ENCODE data around the gene OR1L8. TPM values are rescaled to one million over a fixed set of nuclear protein-coding genes. Genes with fewer than 3 reads are reported as not detected.
"Not testable (repeated sequence)": the region's sequence is repeated elsewhere in the genome, so short reads cannot be mapped to it uniquely, and the experiment has no call there.

The OR1L8 gene, protein sequence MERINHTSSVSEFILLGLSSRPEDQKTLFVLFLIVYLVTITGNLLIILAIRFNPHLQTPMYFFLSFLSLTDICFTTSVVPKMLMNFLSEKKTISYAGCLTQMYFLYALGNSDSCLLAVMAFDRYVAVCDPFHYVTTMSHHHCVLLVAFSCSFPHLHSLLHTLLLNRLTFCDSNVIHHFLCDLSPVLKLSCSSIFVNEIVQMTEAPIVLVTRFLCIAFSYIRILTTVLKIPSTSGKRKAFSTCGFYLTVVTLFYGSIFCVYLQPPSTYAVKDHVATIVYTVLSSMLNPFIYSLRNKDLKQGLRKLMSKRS
- 0.13 TPM for polyA plus RNA-seq
- long read RNA-seq, donor 1, result 0 reads
- long read RNA-seq, donor 2, result 0 reads
- long read RNA-seq, donor 3, result 0 reads
- long read RNA-seq, donor 4, result 0 reads
- long read RNA-seq, donor 5, result 0 reads
- long read RNA-seq, donor 6, result 0 reads
- long read RNA-seq, donor 7, result 0 reads
- long read RNA-seq, donor 8, result 0 reads
- long read RNA-seq, donor 9, result 0 reads
- long read RNA-seq, donor 10, result 0 reads
- long read RNA-seq, donor 11, result 0 reads

GRCh38 chr9:122583284-122583683 is at the start of gene OR1L8:
Gene OR1L8, minus strand, starts transcription at chr9:122583384. Its CDS starts 14,907 bp downstream, at chr9:122568477.
- 80% methylated on average over 1 of the region's 8 CpGs for WGBS (ENCODE audit: insufficient coverage, low lambda C conversion rate)
- not testable (repeated sequence) for H3K27ac ChIP-seq (ENCODE audit: low read length)

DNA sequence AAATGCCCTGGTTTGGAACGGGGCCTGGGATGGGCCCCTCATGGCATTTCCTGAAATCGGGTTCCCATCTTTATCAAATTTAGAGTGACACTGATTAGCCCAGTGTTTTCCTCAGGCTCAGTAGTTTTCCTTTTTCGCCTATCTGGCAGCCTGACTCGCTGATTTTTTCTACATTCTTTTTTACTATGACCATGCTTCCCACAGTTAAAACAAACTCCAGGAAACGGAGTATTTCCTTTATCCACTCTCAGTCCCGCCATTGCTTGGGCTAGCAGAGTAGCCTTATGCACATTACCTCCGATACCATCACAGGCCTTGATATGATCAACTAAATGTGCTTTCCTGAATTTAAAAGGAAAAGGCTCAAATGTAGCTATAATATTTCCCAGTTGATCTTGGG is 36.8 kb upstream of the OR1L8 start:
- no peak for DNase-seq
- H3K27ac ChIP-seq (ENCODE audit: low read length), result no peak overlapping the region
- no peaks in the 10 kb centered on the region for H3K36me3 ChIP-seq (ENCODE audit: control insufficient read depth, insufficient read depth, low read length)
- no peaks in the 10 kb centered on the region for H3K4me1 ChIP-seq (ENCODE audit: control insufficient read depth, insufficient read depth, low read length)
- no peaks in the 10 kb centered on the region for H3K27me3 ChIP-seq (ENCODE audit: control insufficient read depth, insufficient read depth, low read length)
- WGBS (ENCODE audit: insufficient coverage, low lambda C conversion rate), result 88% methylated on average over 2 of the region's 7 CpGs
- no peak overlapping the region for H3K4me3 ChIP-seq (ENCODE audit: low read length)
- no peaks in the 10 kb centered on the region for H3K9me3 ChIP-seq (ENCODE audit: control insufficient read depth, low read depth, low read length)

More at GRCh38 chr9:122583284-122583683, at the start of gene OR1L8:
- DNase-seq; H3K9me3 ChIP-seq (ENCODE audit: control insufficient read depth, low read depth, low read length); H3K27me3 ChIP-seq (ENCODE audit: control insufficient read depth, insufficient read depth, low read length); H3K4me3 ChIP-seq (ENCODE audit: low read length); H3K36me3 ChIP-seq (ENCODE audit: control insufficient read depth, insufficient read depth, low read length); H3K4me1 ChIP-seq (ENCODE audit: control insufficient read depth, insufficient read depth, low read length): not testable (repeated sequence)

DNA sequence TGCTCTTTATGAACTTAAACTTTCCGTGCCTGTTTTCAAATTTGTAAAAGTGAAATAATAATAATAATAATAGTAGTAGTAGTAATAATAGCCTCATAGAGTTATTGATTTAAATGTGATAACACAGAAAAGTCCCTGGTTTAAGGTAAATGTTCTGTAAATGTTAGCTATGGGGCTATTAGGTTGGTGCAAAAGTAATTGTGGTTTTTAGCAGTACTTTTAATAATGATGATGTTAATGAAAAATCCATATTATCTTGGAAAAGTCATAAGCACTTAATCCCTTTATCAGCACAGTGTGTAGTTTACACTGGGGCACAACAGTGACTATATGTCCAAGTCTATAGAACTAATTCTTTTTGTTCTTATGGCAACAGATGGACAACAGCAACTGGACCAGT is 31.2 kb upstream of the OR1L8 start, which contains the start of gene OR1Q1:
TSS of gene OR1Q1 (plus strand) at position 377 of the 400 bp plus-strand sequence. CDS start at position 377, 0 bp downstream.
- H3K36me3 ChIP-seq (ENCODE audit: control insufficient read depth, insufficient read depth, low read length), result no peaks in the 10 kb centered on the region
- no peak within 1 kb of the TSS for H3K27ac ChIP-seq (ENCODE audit: low read length)
- H3K4me3 ChIP-seq (ENCODE audit: low read length), result no peak within 1 kb of the TSS
- no peaks in the 10 kb centered on the region for H3K4me1 ChIP-seq (ENCODE audit: control insufficient read depth, insufficient read depth, low read length)
- no peak for DNase-seq
- 88% methylated on average over 1 of the region's 1 CpG for WGBS (ENCODE audit: insufficient coverage, low lambda C conversion rate)
- H3K27me3 ChIP-seq (ENCODE audit: control insufficient read depth, insufficient read depth, low read length), result peaks cover 3% of the 10 kb centered on the region
- H3K9me3 ChIP-seq (ENCODE audit: control insufficient read depth, low read depth, low read length), result no peaks in the 10 kb centered on the region

- Histone ChIP-seq H3K4me1 (ENCODE audit: control insufficient read depth, insufficient read depth, low read length) (no peaks in the 10 kb centered on the region), H3K9me3 (ENCODE audit: control insufficient read depth, low read depth, low read length) (no peaks in the 10 kb centered on the region), H3K36me3 (ENCODE audit: control insufficient read depth, insufficient read depth, low read length) (no peaks in the 10 kb centered on the region), H3K27me3 (ENCODE audit: control insufficient read depth, insufficient read depth, low read length) (peaks cover 6% of the 10 kb centered on the region), H3K4me3 (ENCODE audit: low read length) (no peak overlapping the region), H3K27ac (ENCODE audit: low read length) (no peak overlapping the region)
- 43% methylated on average over 1 of the region's 4 CpGs for WGBS (ENCODE audit: insufficient coverage, low lambda C conversion rate)
- DNase-seq, result no peak
Observed at GRCh38 chr9:122609804-122610203, 26.6 kb upstream of the OR1L8 start.

DNA sequence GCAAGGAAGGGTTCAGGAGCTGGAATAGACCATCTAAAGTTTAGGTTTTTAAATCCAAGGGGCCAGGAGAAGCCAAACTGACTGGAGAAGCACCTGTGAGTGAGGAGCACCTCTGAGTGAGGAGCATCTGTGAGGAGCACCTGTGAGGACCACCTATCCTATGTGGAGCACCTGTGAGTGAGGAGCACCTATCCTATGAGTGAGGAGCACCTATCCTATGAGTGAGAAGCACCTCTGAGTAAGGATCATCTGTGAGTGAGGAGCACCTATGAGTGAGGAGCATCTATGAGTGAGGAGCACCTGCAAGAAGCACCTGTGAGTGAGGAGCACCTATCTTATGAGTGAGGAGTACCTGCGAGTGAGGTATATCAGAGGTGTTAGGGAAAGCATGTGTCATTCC is 23.4 kb upstream of the OR1L8 start:
- H3K4me3 ChIP-seq (ENCODE audit: low read length), result no peak overlapping the region
- H3K27me3 ChIP-seq (ENCODE audit: control insufficient read depth, insufficient read depth, low read length), result peaks cover 6% of the 10 kb centered on the region
- H3K4me1 ChIP-seq (ENCODE audit: control insufficient read depth, insufficient read depth, low read length), result no peaks in the 10 kb centered on the region
- DNase-seq, result no peak
- H3K36me3 ChIP-seq (ENCODE audit: control insufficient read depth, insufficient read depth, low read length), result no peaks in the 10 kb centered on the region
- H3K27ac ChIP-seq (ENCODE audit: low read length), result no peak overlapping the region
- no CpG with 5 or more reads among the region's 1 CpG for WGBS (ENCODE audit: insufficient coverage, low lambda C conversion rate)
- no peaks in the 10 kb centered on the region for H3K9me3 ChIP-seq (ENCODE audit: control insufficient read depth, low read depth, low read length)

GRCh38 chr9:122605691-122606090 is 22.5 kb upstream of the OR1L8 start:
- WGBS (ENCODE audit: insufficient coverage, low lambda C conversion rate), result 33% methylated on average over 1 of the region's 1 CpG
- Histone ChIP-seq H3K36me3 (ENCODE audit: control insufficient read depth, insufficient read depth, low read length) (no peaks in the 10 kb centered on the region), H3K27me3 (ENCODE audit: control insufficient read depth, insufficient read depth, low read length) (peaks cover 6% of the 10 kb centered on the region), H3K9me3 (ENCODE audit: control insufficient read depth, low read depth, low read length) (no peaks in the 10 kb centered on the region), H3K4me1 (ENCODE audit: control insufficient read depth, insufficient read depth, low read length) (no peaks in the 10 kb centered on the region), H3K27ac (ENCODE audit: low read length) (no peak overlapping the region), H3K4me3 (ENCODE audit: low read length) (no peak overlapping the region)
- no peak for DNase-seq

GRCh38 chr9:122580360-122580759 is 2.8 kb downstream of the OR1L8 start:
- Histone ChIP-seq H3K4me3 (ENCODE audit: low read length) (no peak overlapping the region), H3K27ac (ENCODE audit: low read length) (no peak overlapping the region), H3K27me3 (ENCODE audit: control insufficient read depth, insufficient read depth, low read length) (no peaks in the 10 kb centered on the region)

GRCh38 chr9:122579874-122580273 is 3.3 kb downstream of the OR1L8 start:
- 57% methylated on average over 1 of the region's 5 CpGs for WGBS (ENCODE audit: insufficient coverage, low lambda C conversion rate)
- no peaks in the 10 kb centered on the region for H3K36me3 ChIP-seq (ENCODE audit: control insufficient read depth, insufficient read depth, low read length)
- no peak for DNase-seq

More at GRCh38 chr9:122580360-122580759, 2.8 kb downstream of the OR1L8 start:
- DNase-seq, result no peak
- H3K4me1 ChIP-seq (ENCODE audit: control insufficient read depth, insufficient read depth, low read length), result no peaks in the 10 kb centered on the region
- H3K9me3 ChIP-seq (ENCODE audit: control insufficient read depth, low read depth, low read length), result no peaks in the 10 kb centered on the region
- WGBS (ENCODE audit: insufficient coverage, low lambda C conversion rate), result no CpG with 5 or more reads among the region's 3 CpGs
- no peaks in the 10 kb centered on the region for H3K36me3 ChIP-seq (ENCODE audit: control insufficient read depth, insufficient read depth, low read length)

GRCh38 chr9:122572456-122572855 is 10.7 kb downstream of the OR1L8 start:
- no peak overlapping the region for H3K4me3 ChIP-seq (ENCODE audit: low read length)
- no peaks in the 10 kb centered on the region for H3K9me3 ChIP-seq (ENCODE audit: control insufficient read depth, low read depth, low read length)
- no peaks in the 10 kb centered on the region for H3K36me3 ChIP-seq (ENCODE audit: control insufficient read depth, insufficient read depth, low read length)
- no peak overlapping the region for H3K27ac ChIP-seq (ENCODE audit: low read length)
- whole genome bisulfite sequencing (ENCODE audit: insufficient coverage, low lambda C conversion rate), result 83% methylated on average over 1 of the region's 2 CpGs
- no peak for DNase-seq
- no peaks in the 10 kb centered on the region for H3K4me1 ChIP-seq (ENCODE audit: control insufficient read depth, insufficient read depth, low read length)
- H3K27me3 ChIP-seq (ENCODE audit: control insufficient read depth, insufficient read depth, low read length), result no peaks in the 10 kb centered on the region

More at GRCh38 chr9:122579874-122580273, 3.3 kb downstream of the OR1L8 start:
- Histone ChIP-seq H3K4me3 (ENCODE audit: low read length) (no peak overlapping the region), H3K27me3 (ENCODE audit: control insufficient read depth, insufficient read depth, low read length) (no peaks in the 10 kb centered on the region), H3K27ac (ENCODE audit: low read length) (no peak overlapping the region), H3K4me1 (ENCODE audit: control insufficient read depth, insufficient read depth, low read length) (no peaks in the 10 kb centered on the region), H3K9me3 (ENCODE audit: control insufficient read depth, low read depth, low read length) (no peaks in the 10 kb centered on the region)

DNA sequence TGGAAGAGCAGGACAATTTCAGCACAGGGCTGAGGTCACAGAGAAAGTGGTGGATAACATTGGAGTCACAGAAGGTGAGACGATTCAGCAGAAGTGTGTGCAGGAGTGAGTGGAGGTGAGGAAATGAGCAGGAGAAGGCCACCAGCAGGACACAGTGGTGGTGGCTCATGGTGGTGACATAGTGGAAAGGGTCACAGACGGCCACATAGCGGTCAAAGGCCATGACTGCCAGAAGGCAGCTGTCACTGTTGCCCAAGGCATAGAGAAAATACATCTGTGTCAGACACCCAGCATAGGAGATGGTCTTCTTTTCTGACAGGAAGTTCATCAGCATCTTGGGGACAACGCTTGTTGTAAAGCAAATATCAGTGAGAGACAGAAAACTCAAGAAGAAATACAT is 15.3 kb downstream of the OR1L8 start:
- Histone ChIP-seq H3K4me3 (ENCODE audit: low read length) (no peak overlapping the region), H3K27ac (ENCODE audit: low read length) (no peak overlapping the region)
- no CpG with 5 or more reads among the region's 4 CpGs for WGBS (ENCODE audit: insufficient coverage, low lambda C conversion rate)

More for the DNA sequence above, 15.3 kb downstream of the OR1L8 start:
- Histone ChIP-seq H3K9me3 (ENCODE audit: control insufficient read depth, low read depth, low read length) (no peaks in the 10 kb centered on the region), H3K27me3 (ENCODE audit: control insufficient read depth, insufficient read depth, low read length) (no peaks in the 10 kb centered on the region), H3K4me1 (ENCODE audit: control insufficient read depth, insufficient read depth, low read length) (no peaks in the 10 kb centered on the region), H3K36me3 (ENCODE audit: control insufficient read depth, insufficient read depth, low read length) (no peaks in the 10 kb centered on the region)
- DNase-seq, result no peak
